ENCODE results near the gene GLIS1. TPM values are rescaled to one million over a fixed set of nuclear protein-coding genes. Genes with fewer than 3 reads are reported as not detected.

Gene GLIS1
- total and polyA plus RNA-seq, 2 of the 8 experiments (the other 6 are each of a cell fraction or from before 2014, with no cell fraction given) = 0.15 to 0.22 TPM

GRCh38 chr1:53486395-53487026 lies 252.5 kb downstream of the GLIS1 start:
- Histone ChIP-seq H4K20me1 (replicated peaks in 1 of 2; ENCODE audit: control insufficient read depth in 1 of 2, insufficient read depth in 2 of 2, low read length in 2 of 2) (no peaks in the 10 kb centered on the region), H2BK12ac (ENCODE audit: low read depth, low read length) (peak overlapping the region; percentile 75; the same call in 1 of the 2 replicates), H3K79me2 (ENCODE audit: control insufficient read depth in 1 of 2, insufficient read depth in 2 of 2, low read length in 2 of 2) (no peaks in the 10 kb centered on the region), H4K8ac (ENCODE audit: extremely low read depth, insufficient read depth, low read length) (no peak overlapping the region), H2AK5ac (ENCODE audit: low read depth, low read length) (0 out of 2 replicates have a peak overlapping the region, but pooled peaks have one; percentile 33), H3K79me1 (ENCODE audit: low read depth, low read length) (no peaks in the 10 kb centered on the region), H4K5ac (ENCODE audit: insufficient read length, low read depth, low read length) (no peak overlapping the region), H3K23ac (ENCODE audit: insufficient read length) (no peak overlapping the region), H2BK15ac (ENCODE audit: low read length) (0 out of 2 replicates have a peak overlapping the region, but pooled peaks have one; percentile 29), H2BK5ac (ENCODE audit: low read depth, low read length) (no peak overlapping the region), H3K4ac (replicated peaks; ENCODE audit: insufficient read length, low read depth, low read length) (peak overlapping the region; percentile 19), H3K9me3 (ENCODE audit: insufficient read depth in 2 of 2, low read depth in 1 of 2, low read length in 1 of 2) (peaks cover 0 to 3% of the 10 kb centered on the region in 2 experiments; a peak in 1 of 4 replicates), H2AFZ (ENCODE audit: low read length) (peak overlapping the region; percentile 38; the same call in 1 of the 2 replicates), H3K4me3 (ENCODE audit: extremely low read depth in 1 of 4, insufficient read depth in 2 of 4, low read depth in 3 of 4, low read length in 4 of 4) (no peak overlapping the region), H3K23me2 (ENCODE audit: low read depth, low read length) (no peaks in the 10 kb centered on the region), H2BK120ac (replicated peaks; ENCODE audit: low read depth, low read length) (no peak overlapping the region), H3K4me1 (replicated peaks in 1 of 4; ENCODE audit: control insufficient read depth in 3 of 4, insufficient read depth in 4 of 4, low read length in 3 of 4) (peaks cover 0 to 12% (median 3%) of the 10 kb centered on the region in 4 experiments; a peak in 5 of 7 replicates), H3K36me3 (ENCODE audit: control insufficient read depth in 2 of 4, insufficient read depth in 4 of 4, low read length in 3 of 4) (no peaks in the 10 kb centered on the region), H3K56ac (replicated peaks; ENCODE audit: insufficient read length, low read depth, low read length) (no peak overlapping the region), H2BK20ac (ENCODE audit: low read length) (no peak overlapping the region), H3K9ac (replicated peaks in 1 of 4; ENCODE audit: extremely low read depth in 1 of 4, low read depth in 3 of 4, low read length in 3 of 4) (no peak overlapping the region), H3K27me3 (replicated peaks in 1 of 4; ENCODE audit: control insufficient read depth in 3 of 4, extremely low read depth in 1 of 4, insufficient read depth in 3 of 4, low read length in 3 of 4) (peaks cover 0 to 3% (median 2%) of the 10 kb centered on the region in 4 experiments; a peak in 2 of 7 replicates), H3K4me2 (ENCODE audit: insufficient read depth in 1 of 2, low read depth in 2 of 2, low read length in 2 of 2) (no peak overlapping the region), H3K18ac (ENCODE audit: extremely low read depth, low read length) (no peak overlapping the region; the same call in 1 of the 2 replicates), H3K27ac (ENCODE audit: low read depth, low read length) (no peak overlapping the region), H4K91ac (replicated peaks; ENCODE audit: insufficient read length, low read length) (peak overlapping the region; percentile 51), H3K14ac (ENCODE audit: insufficient read length) (no peak overlapping the region)
- 85% methylated on average over 9 of the region's 9 CpGs; no CpG with 5 or more reads in 1 of the 2 experiments for WGBS, 2 experiments (ENCODE audit: extremely low coverage in 1 of 2, insufficient coverage in 1 of 2, insufficient read length in 1 of 2, insufficient replicate concordance in 2 of 2, low coverage in 1 of 2, low lambda C conversion rate in 2 of 2, missing lambda C conversion rate in 1 of 2)
- ChIA-PET POLR2A (ENCODE audit: partially characterized antibody) (interaction anchor here (0.9 kb wide), 1 partner anchor 94 kb away, joined by 4 read pairs; no protein-coding TSS in a partner anchor), CTCF (ENCODE audit: partially characterized antibody) (interaction anchor here (0.8 to 9.7 kb wide), 50 partner anchors 9 to 308 kb away, joined by 3 to 264 read pairs (median 8); no protein-coding TSS in a partner anchor)
- DNase-seq (ENCODE audit: low read depth in 1 of 2, low spot score in 2 of 2) = no peak
- no peak for FAIRE-seq
- no peak for TF ChIP-seq CHD2 (IDR thresholded peaks at IDR 0.05; ENCODE audit: low read length)
- no peak for TF ChIP-seq NANOG (IDR thresholded peaks at IDR 0.05; ENCODE audit: insufficient read depth, low read depth, low read length, poor library complexity, severe bottlenecking)
- no peak for TF ChIP-seq CREB1 (IDR thresholded peaks at IDR 0.05)
- TF ChIP-seq, protein P1, sequence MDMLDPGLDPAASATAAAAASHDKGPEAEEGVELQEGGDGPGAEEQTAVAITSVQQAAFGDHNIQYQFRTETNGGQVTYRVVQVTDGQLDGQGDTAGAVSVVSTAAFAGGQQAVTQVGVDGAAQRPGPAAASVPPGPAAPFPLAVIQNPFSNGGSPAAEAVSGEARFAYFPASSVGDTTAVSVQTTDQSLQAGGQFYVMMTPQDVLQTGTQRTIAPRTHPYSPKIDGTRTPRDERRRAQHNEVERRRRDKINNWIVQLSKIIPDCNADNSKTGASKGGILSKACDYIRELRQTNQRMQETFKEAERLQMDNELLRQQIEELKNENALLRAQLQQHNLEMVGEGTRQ (IDR thresholded peaks at IDR 0.05; ENCODE audit: low read length) = no peak
- no peak for TF ChIP-seq POLR2AphosphoS5 (IDR thresholded peaks at IDR 0.05; ENCODE audit: low read depth, low read length)
- TF ChIP-seq MAFK (IDR thresholded peaks at IDR 0.05; ENCODE audit: low read depth, low read length) = no peak
- no peak for TF ChIP-seq NRF1 (IDR thresholded peaks at IDR 0.05; ENCODE audit: low read depth, low read length)
- TF ChIP-seq SRF (IDR thresholded peaks at IDR 0.05; ENCODE audit: low read depth, low read length) = no peak
- TF ChIP-seq EZH2 (IDR thresholded peaks at IDR 0.05; ENCODE audit: low read depth, low read length, severe bottlenecking) = no peak
- TF ChIP-seq TAF1 (IDR thresholded peaks at IDR 0.05; ENCODE audit: low read depth, low read length) = no peak
- TF ChIP-seq TAF7 (optimal IDR thresholded peaks at IDR 0.05; ENCODE audit: borderline replicate concordance, low read depth, low read length) = no peak
- no peak for TF ChIP-seq KDM1A (IDR thresholded peaks at IDR 0.05; ENCODE audit: borderline replicate concordance, low read length)

All from H1 (cell line).